Erythroblast (primary cell): ENCODE results near the gene UGT2B15.
"Not testable (repeated sequence)": the region's sequence is repeated elsewhere in the genome, so short reads cannot be mapped to it uniquely, and the experiment has no call there.

Experiments
- DNase-seq, 2 experiments: peaks; one replicate each; lab custom pipeline; 2025; lab: John Stamatoyannopoulos, UW
- GATA1 ChIP-seq: IDR thresholded peaks from 2 replicates; pipeline ENCODE4 v1.6.1; 2011; ENCODE audit warnings: low read depth, mild to moderate bottlenecking, control low read depth, low read length, moderate library complexity
- POLR2A ChIP-seq: IDR thresholded peaks from 2 replicates; pipeline ENCODE4 v1.6.1; 2011; ENCODE audit warnings: mild to moderate bottlenecking, low read length

UGT2B15 gene

DNA sequence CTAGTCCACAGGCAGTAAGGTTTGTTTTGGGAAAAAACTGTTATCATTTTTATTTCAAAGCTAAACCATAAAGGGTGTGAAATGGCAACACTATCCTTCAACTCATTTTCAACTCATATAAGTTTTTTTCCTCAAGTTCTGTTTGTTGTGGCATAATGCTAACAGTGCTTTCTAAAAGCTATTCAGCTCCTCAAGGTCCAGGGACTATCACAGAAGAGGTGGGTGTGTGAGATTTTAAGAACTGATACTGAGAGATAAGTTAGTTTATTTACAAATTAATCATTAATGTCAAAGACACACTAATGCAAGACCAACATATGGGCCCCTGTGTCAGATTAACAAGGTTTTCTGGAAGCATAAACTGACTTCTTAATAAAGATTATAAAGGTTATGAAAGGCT is 11.8 kb downstream of the UGT2B15 start:
- DNase-seq: no peak
- TF ChIP-seq GATA1 (no peak), POLR2A (no peak)

DNA sequence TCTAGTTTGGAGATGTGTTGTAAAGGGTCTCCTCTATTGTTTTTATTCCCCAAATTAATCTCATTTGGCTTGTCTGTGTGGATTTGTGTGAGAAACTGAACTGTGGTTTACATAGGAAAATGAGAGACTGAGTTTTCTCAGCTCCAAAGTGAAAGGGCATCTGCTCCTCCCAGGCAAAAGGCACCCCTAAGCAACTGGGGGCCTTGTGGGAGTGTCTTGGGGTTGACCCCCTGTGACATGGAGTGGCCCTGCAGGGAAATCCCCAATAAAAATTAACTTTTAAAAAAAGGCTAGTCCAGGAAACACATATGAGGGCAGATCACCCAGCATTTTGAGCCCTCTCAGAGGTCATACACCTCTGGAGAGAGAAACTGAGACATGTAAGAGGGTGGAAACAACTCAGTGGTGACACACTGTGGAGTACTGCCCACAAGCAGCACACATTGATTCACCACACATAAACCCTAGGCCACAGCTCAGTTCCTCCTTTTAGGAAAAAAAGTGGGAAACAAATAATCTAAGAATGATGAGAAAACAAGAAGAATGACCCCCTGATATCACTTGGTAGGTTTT is 13.3 kb downstream of the UGT2B15 start:
- not testable (repeated sequence) for DNase-seq

DNA sequence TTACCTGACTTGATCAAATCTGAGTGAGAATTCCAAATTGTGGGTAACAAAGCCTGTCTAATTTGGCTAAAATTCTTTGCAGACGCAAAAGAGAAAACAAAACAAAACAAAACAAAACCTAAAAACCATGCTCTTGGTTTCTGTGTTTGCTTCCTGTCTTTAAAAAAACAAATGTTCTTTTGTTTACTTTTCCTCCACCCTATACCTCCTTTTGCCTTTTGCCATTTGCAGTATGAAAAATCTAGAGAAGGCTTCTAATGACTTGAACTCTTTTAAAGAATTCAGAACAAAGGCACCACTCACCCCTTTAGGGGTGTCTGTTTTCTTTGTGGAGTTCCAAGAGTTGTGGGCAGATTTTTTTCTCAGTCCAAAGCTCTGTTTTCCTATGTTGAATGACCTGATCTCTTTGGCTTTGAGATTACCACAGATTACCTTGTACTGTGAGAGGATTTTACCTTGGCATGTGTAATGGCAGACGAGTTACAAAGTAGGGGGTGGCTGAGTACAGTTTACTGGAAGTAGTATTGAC is 13.9 kb downstream of the UGT2B15 start:
- DNase-seq: not testable (repeated sequence)

GRCh38 chr4:68655764-68656444 is 14.5 kb downstream of the UGT2B15 start:
- TF ChIP-seq GATA1: no peak
- TF ChIP-seq POLR2A: no peak
- DNase-seq: no peak

GRCh38 chr4:68654946-68655721 is 15.3 kb downstream of the UGT2B15 start:
- TF ChIP-seq POLR2A (no peak), GATA1 (no peak)
- DNase-seq: no peak

GRCh38 chr4:68651932-68652331 is 18.5 kb downstream of the UGT2B15 start:
- no peak for DNase-seq
- TF ChIP-seq GATA1 (no peak), POLR2A (no peak)

DNA sequence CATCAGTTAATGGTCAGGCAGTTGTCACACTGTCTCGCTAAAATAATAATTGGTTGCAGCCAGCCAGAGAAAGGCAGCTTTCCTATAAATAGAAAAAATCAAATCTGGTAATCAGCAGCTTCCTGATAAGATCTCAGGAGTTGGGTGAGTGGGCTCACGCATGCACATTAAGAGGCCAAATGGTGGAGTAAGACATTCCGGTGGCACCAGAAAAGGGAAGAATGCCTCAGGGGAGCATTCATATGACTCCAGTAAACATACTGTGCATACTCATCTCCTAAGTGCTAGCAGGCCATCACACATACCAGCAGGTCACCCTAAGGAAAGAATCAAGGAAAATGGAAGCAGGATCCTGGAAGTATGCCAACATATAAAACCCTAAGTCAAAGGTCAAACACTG is 40.1 kb downstream of the UGT2B15 start:
- no peak for TF ChIP-seq POLR2A
- no peak for TF ChIP-seq GATA1
- DNase-seq: no peak

GRCh38 chr4:68622731-68623130 is 47.7 kb downstream of the UGT2B15 start:
- not testable (repeated sequence) for DNase-seq

DNA sequence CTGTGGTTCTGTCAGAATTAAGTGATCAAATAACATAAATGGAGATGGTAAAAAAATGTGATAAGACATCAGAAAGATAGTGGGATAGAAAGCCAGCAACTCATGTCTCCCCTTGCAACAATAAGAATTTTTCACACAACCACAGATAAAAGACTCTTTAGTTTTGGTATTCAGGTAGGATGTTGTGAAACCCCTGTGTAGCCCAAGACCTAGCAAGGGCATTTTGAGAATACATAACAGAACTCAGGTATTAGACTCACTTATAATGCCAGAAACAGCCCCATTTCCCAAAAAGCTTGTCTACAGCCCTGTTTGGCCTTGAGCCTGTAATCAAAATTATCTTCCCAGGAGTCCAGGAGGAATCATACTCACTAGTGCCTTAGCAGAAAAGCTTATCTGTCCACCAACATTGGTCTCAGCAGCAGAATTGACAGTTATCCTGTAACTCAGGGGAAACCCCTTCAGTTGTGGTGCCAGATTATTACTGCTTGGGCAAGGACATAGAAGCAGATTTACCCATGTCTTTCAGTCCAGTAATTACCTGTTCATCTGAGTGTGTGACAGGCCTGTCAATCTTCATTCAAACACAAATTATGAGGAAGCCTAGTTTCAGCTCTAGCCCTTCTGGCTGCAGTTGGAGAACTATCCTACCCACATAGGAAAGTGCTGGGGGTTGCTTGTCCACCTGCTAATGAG is 53.3 kb downstream of the UGT2B15 start:
- no peak for DNase-seq
- TF ChIP-seq POLR2A (no peak), GATA1 (no peak)

DNA sequence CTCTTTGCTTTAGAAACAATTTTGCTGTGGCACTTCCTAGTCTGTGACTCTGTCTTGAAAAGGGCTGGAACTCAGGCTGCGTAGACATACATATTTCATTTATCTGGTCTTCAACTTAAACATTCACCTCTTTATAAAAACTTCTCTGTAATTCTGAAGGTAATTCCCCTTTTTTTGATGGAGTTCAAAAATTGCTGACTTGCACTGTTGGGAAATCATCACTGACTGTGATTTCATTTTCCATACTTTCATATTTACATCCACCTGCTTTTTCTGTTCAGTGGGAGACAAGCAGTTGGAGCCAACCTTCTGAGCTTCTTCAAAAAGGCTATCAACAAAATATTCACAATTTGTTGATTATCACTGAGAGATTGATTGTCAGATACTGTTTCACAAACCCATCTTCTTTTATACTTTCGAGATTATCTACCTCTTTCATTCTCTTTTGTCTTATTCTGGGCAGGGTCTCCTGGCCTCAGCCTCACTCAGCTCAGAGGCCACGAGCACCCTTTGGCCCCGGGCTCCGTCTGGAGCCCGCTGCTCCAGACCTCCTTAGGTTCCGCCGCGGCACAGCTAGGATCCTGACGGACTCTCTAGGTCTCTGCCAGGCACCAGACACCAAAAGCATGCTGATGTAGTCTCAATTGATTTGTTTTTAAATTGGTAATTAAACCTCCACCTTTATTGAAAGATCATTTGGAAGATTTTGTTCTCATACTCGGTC is 54.6 kb downstream of the UGT2B15 start:
- TF ChIP-seq GATA1 (no peak), POLR2A (no peak)
- no peak for DNase-seq

GRCh38 chr4:68613752-68614151 is 56.7 kb downstream of the UGT2B15 start:
- no peak for DNase-seq
- TF ChIP-seq POLR2A (no peak), GATA1 (no peak)

DNA sequence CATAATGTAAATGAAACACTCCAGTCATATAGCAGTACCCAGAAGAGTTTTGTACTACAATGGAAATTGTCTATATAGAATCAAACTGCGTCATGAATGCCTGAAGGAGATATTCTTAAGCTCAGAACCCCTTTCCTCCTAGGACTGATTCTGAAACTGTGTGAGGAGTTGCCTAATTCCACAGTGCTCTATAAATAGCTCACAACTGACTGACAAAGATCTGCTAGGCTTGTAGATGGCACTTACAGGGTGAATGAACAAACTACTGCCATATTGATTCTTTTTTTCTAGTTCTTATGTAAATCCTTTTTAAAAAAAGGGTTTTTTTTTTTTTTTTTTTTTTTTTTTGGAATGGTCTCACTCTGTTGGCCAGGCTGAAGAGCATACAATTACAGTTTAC is 64.2 kb downstream of the UGT2B15 start:
- TF ChIP-seq POLR2A (no peak), GATA1 (no peak)
- no peak for DNase-seq

DNA sequence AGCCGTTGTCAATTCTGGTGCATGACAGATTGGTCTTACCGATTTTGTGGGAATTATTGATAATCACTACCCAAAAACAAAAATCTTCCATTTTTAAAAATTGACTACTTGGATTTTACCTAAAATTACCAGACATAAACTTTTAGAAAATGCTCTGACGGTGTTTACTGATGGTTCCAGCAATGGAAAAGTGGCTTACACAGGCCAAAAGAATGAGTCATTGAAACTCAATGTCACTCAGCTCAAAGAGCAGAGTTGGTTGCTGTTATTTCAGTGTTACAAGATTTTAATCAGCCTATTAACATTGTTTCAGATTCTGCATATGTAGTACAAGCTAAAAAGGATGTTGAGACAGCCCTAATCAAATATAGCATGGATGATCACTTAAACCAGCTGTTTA is 71.3 kb downstream of the UGT2B15 start:
- DNase-seq: no peak
- TF ChIP-seq POLR2A: no peak
- TF ChIP-seq GATA1: no peak
